HG03558 (cell line): ENCODE measurements around the gene FAM209A.
A peak's percentile ranks its signal among the peaks of the same experiment; 100 is the strongest.
"Not testable (repeated sequence)": the region's sequence is repeated elsewhere in the genome, so short reads cannot be mapped to it uniquely, and the experiment has no call there.

Experiments
- ATAC-seq: cut with Tn5 transposase; IDR thresholded peaks from one replicate; pipeline ENCODE4 v1.9.1; 2021; ENCODE audit warnings: moderate number of reproducible peaks; ENCODE audit not compliant: unreplicated experiment; ENCODE audit errors: extremely low read depth

FAM209A gene

DNA sequence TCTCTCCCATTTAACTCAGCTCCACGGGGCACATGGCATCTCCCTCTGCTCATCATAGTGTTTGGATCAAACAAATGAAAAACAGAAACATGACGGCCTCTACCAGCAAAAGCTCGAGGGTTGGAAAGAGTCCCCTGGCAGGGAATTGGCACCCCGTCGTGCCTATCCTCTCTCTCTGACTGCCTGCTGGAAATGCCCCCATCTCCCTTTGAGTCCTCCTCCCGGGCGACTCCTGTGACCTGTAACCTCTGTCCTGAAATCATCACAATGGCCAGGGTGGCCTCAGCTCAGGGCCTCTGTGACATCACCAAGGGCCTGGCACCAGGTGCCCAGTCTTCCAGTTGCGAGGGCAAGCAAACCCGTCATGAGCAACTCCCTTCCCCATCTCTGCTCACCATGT is 8.4 kb downstream of the FAM209A start, which contains the start of gene FAM209B:
Gene FAM209B (plus strand): TSS at position 301 of the 400 bp plus-strand sequence. CDS start 96 bp downstream, at position 397.
- not testable (repeated sequence) for ATAC-seq

DNA sequence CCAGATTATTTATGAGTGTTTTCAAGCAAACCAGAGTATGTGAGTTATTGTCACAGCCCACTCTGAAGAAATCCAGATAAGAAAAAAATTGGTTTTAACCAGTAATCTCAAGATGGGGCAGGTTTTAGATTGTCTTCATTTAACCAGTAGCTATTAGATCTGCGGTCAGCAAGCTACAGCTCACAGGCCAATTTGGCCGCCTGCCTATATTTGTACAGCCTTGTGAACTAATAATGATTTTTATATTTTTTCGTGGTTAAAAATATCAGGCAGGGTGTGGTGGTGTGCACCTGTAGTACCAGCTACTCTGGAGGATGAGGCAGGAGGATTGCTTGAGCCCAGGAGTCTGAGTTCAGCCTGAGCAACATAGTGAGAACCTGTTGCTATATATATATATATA is 13.5 kb downstream of the FAM209A start:
- ATAC-seq = no peak

DNA sequence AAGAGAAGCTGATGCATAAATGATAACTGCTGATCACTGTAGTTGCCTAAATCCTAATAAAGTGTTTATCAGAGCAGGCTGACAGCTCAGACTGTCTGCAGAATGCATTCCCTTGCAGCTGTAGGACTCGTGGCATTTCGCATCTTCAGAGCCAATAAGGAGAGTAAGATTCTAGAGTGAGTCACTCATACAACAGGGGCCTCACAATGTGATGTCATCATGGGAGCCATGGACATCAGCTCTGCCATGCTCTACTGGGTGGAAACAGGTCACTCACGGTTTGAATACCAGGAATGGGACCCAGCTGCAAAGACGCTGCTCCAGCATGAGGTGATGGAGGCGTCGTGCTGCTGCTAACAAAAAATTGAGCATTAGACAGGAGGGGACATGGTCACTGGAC is 15.9 kb downstream of the FAM209A start:
- ATAC-seq = no peak

DNA sequence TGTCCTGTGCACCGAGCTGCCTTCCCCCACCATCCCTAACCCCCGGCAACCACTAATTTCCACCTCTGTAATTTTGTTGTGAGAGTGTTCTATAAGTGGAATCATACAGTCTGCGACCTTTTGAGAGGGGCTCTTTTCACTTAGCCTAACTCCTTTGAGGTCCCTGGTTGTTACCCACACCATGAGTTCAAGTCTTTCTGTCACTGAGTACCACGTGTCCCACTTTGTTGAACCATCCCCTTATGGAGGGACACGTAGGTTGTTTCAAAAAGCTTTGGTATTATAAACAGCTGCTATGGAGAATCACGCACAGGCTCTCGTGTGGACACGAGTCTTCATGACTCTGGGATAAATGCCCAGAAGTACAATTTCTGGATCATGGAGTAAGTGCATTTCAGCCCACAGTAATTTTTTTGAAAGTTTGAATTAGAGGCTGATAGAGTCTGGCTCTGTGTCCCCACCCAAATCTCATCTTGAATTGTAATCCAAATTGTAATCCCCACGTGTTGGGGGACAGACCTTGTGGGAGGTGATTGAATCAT is 18.0 kb downstream of the FAM209A start:
- ATAC-seq = no peak

DNA sequence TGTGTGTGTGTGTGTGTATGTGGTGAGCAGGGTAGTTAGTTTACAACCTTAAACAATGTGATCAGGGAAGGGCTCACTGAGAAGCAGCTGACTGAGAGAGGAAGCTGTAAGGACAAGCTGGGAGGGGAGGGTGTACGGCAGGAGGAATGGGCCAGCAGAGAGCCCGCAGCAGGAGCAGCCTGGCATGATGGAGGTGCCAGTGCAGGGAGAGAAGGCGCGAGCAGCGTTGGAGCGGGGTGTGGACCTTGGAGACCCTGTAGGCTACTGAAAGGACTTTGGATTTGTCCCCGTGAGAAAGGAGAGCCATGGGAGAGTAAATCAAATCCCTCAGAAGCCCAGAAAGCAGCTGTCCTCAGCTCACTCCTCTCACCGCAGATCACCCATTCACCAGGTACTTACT is 27.0 kb downstream of the FAM209A start:
- no peak for ATAC-seq

DNA sequence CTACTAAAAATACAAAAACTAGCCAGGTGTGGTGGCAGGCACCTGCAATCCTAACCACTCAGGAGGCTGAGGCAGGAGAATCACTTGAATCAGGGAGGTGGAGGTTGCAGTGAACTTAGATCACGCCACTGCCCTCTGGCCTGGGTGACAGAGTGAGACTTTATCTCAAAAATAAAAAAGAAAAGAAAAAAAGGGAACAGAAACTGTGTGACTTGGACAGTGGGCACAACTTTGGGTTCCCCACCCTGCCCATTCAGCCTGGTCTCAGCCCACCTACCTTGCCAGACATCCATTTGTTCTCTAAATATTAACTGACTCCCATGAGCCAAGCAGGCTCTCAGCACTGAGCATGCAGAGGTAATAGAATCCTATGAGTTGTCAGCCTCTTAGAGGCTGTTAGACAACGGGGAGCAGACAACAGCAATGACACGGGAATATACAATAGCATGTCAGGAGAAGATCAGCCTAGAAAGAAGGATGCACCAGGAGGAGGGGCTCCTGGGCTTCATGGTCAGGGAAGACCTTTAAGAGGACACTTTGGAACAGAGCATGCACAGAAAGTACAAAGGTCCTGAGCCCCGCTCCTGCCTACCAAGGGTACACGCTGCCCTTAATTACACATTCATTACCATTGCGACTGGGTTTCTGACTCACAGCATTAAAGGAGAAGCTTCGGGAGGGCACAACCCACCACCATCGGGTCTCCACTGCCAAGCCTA is 28.5 kb downstream of the FAM209A start:
- ATAC-seq = no peak

DNA sequence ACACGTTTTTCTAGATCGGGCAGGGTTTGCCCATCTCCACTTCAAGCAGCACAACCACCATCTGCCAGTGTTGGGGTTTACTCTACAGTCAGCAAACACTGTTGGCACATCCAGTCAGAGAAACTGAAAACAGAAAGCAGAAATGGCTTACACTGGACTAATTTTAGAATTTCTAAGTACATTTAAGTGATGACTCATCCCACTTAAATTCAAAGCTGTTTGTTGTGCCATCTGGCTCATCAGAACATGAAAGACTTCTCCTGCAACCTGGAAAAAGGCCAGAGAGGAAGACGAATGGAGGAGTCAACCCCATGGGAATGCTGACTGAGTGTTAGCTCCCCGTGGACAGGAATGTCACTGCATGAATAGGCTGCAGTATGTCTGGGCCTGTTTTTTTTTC is 30.3 kb downstream of the FAM209A start:
- peak; percentile 88 for ATAC-seq

DNA sequence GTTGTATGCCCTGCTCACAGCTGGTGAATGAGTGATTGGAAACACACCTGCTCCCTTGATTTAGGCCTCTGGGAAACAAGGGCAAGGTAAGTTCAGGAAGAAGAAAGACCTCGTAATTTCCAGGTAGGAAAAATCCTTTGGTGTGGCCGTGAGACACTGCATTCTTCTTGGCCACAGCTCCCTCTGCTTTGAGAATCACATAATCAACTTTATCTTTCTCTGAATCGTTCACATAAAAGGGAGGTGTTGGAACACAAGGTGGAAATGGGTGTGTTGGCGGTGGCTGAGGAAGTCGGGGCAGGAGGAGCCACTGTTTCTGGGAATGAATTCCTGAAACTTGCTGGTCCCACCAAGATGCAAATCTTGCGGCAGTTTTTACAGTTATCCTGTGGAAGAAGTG is 34.4 kb downstream of the FAM209A start:
- no peak for ATAC-seq

DNA sequence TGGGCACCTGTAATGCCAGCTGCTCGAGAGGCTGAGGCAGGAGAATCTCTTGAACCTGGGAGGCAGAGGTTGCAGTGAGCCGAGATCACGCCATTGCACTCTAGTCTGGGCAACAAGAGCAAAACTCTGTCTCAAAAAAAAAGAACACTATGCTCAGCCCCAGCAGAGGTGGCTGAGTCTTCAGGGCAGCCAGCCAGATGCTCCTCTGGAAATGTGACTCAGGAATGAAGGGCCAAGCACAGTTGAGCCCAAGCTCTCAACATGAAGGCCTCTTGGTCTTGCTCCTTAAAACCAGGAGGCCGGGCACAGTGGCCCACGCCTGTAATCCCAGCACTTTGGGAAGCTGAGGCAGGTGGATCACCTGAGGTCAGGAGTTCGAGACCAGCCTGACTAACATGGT is 40.0 kb downstream of the FAM209A start:
- ATAC-seq = not testable (repeated sequence)

DNA sequence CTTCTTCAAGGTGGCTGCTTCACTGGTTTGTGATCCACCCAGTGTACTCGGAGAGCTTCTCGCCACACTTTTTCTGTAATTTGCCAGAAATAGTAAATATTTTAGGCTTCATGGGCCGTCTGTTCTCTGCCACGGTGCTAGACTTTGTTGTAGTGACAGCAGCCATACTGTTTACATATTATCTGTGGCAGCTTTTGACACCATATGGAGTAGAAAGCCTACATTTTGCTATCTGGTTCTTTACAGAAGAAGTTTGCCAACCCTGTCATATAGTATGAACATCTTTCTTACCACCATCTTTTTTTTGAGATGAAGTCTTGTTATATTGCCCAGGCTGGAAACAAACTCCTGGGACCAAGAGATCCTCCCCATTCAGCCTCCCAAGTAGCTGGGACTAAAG is 41.0 kb downstream of the FAM209A start:
- ATAC-seq = no peak

DNA sequence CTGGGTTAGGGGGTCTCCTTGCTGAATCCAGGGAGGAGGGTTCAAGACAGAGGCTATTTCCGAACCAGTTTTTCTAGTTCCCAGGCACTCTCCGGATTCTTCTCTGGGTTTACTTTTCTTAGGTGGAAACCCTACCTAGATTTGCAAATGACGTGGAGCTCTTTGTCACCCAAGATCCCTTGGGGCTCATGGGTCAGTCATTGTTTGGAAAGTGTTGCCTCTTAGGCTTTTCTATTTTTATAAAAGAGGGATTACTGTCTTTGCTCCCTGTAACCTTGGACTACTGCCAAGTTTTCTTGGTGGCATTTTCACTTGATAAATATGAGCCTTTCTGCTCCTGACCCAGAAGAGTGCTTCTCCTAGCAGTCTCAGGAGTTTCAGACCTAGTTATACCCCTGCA is 42.1 kb downstream of the FAM209A start:
- no peak for ATAC-seq

DNA sequence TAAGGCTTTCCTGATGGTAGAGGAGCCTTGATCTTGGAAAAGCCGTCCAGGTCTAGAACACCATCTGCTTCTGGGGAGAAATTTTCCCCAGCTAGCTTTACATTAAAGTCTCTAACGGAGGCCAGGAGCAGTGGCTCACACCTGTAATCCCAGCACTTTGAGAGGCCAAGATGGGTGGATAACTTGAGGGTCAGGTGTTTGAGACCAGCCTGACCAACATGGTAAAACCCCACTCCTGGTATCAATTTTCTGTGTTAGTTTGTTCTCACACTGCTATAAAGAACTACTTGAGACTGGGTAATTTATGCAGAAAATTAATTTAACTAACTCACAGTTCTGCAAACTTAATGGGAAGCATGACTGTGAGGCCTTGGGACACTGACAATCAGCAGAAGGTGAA is 46.3 kb downstream of the FAM209A start:
- no peak for ATAC-seq

DNA sequence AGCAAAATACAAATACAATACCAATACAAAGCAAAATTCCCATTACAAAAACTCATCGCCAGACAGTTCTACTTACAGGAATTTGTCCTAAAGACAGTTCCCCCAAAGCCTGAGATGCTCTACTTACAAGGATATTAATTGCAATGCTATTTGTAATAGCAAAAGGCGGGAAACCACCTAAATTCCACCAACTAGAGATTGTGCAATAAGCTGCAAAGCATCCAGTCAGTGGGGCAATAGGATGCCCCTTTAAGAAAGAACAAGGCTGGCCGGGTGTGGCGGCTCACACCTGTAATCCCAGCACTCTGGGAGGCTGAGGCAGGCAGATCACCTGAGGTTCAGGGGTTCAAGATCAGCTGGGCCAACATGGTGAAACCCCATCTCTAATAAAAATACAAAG is 47.6 kb downstream of the FAM209A start:
- no peak for ATAC-seq

DNA sequence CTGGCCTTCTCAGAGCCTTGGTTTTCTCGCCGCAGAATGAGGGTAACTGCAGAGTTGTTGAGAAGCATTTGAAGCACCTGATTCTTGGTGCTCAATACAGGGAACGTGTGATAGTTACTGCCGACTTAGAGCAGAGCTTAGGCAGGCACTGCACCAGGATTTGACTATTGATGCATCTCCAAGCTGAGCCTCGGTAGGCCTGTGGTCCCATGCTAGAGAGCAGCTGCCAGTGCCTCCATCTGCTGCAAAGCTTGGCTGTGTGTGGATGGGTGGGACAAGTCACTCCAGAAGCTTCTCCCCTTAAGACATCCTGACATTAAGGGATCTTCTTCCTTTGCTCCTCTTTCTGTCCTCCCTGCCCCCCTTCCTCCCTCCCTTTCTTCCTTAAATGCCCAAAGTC is 49.4 kb downstream of the FAM209A start:
- ATAC-seq = no peak

DNA sequence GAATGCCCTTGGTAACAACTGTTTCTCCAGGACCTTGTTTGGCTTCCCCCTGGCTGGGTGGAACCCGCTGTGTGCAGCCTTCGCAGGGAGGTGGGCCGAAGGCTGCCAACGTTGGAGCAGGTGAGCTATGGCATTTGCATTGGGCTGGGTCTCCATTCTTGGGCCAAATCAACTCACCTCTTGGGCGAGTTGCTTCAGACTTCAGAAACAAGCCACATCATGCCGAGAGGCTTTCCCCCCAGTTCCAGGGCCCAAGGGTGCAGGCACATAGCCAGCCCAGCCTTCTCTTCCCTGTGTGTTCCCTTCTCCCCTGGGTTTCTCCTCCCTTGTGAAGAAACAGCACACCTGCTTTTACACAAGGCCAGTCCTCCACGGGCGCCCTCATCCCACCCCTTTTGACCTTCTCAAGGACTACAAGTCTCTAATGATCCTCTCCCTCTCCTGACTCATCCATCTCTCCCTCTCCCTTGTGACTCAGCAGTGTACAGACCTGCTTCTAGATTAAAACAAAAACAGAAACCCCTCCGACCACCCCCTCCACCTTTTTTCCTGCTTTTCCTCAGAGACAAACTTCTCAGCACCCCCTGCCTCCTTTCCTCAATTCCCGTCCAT is 50.1 kb downstream of the FAM209A start:
- ATAC-seq = no peak

DNA sequence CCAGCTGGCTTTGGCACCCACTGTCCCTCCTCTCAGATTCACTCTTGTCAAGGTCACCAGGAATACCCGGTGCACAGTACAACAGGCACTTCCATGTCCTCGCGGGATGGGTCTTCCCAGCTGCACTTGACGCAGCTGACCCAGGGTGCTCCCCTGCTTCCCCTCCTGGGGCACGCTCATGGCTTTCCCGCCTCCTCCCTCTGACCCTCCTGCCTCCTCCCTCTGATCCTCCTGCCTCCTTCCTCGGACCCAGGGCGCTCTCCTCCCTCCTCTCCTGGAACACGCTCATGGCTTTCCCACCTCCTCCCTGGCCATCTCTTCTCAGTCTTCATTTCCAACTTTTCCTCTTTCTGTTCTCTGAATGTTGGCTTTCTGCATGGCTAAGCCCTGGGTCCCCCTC is 50.6 kb downstream of the FAM209A start:
- ATAC-seq = no peak
